BJ (cell line): Measurements from ENCODE around the gene MTMR2. TPM values are rescaled to one million over a fixed set of nuclear protein-coding genes. Genes with fewer than 3 reads are reported as not detected.
A peak's percentile ranks its signal among the peaks of the same experiment; 100 is the strongest.

Experiments used
- CTCF ChIA-PET: fragments of 350-600 bp; formaldehyde crosslinking; extraction: SDS; loops from one replicate; lab custom pipeline; 2021; ENCODE audit warnings: antibody characterized with exemption, inconsistent platforms; lab: Yijun Ruan, JAX
- POLR2A ChIA-PET: fragments of 300-600 bp; sonication (Branson Sonifier 250); formaldehyde crosslinking; extraction: SDS; loops from one replicate; lab custom pipeline; 2021; ENCODE audit warnings: antibody characterized with exemption; lab: Charles Lee
- DNase-seq: peaks from one replicate; pipeline ENCODE4 v3.0.0-alpha.2; 2011; ENCODE audit warnings: low read depth
- H3K27me3 ChIP-seq: 2 replicates; pipeline ENCODE4 v1.6.0; 2011; ENCODE audit warnings: low read length; ENCODE audit not compliant: control insufficient read depth, insufficient read depth
- H3K36me3 ChIP-seq: 2 replicates; pipeline ENCODE4 v1.5.1; 2011; ENCODE audit warnings: low read length; ENCODE audit not compliant: control insufficient read depth, insufficient read depth
- H3K4me3 ChIP-seq: 2 replicates; pipeline ENCODE4 v1.5.1; 2011; ENCODE audit warnings: low read depth, mild to moderate bottlenecking, control low read depth, low read length
- CTCF ChIP-seq: IDR thresholded peaks from 2 replicates; pipeline ENCODE4 v1.5.1; 2011; ENCODE audit warnings: low read depth, mild to moderate bottlenecking, control low read depth, inconsistent platforms, low read length, moderate library complexity; ENCODE audit not compliant: insufficient read depth
- polyA plus RNA-seq: library from polyadenylated mRNA; depleted of rRNA; stranded (reverse); fragments of >200 nt; gene quantifications from 2 replicates; pipeline ENCODE4 v1.2.3, GENCODE V29; 2011

The MTMR2 gene
- polyA plus RNA-seq, 1 experiment: 19.3 TPM

DNA sequence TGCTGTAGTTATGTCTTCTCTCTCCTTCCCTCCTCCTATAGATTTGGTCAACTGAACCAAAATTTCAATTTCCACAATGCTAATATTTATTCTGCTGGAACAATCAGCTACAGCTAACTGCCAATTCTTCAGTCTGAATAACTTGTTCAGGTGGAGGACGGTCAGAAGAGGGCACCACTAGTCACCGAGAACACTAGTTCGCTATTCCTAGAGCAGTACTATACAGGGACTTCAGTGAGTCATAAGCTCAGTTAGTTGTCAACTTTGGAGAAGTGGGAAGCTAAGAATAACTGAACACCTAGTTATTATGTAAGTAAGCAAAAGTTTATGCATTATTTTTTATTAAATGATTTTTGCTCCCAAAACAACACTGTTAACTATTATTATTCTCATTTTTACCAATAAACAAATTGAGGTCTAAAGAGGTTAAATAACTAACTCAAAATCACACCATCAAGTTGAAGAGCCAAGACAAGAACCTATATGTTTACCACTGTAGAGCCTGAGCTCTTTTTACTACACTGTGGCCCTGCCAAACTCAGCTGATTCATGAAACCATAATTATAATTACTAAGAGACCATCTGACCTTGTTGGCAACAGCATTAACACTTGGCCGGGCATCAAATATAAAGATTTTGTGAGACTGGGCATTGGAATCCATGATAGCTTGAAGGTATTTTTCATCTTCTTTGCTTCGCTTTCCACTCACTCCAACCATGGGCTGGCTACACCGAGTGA lies 74.7 kb downstream of the MTMR2 start:
- Histone ChIP-seq H3K27me3 (no peaks in the 10 kb centered on the region), H3K36me3 (peaks cover 1% of the 10 kb centered on the region), H3K4me3 (no peak overlapping the region)
- TF ChIP-seq CTCF: peak; percentile 57
- ChIA-PET CTCF (interaction anchor here (0.5 to 2.3 kb wide), 20 partner anchors 10 to 545 kb away, joined by 3 to 17 read pairs (median 3); partner anchors contain the start of genes CCDC82, JRKL and MAML2), POLR2A (no interaction called here)
- peak; percentile 27 for DNase-seq

- no peak for TF ChIP-seq CTCF
- no peak overlapping the region for H3K4me3 ChIP-seq
- H3K27me3 ChIP-seq: no peaks in the 10 kb centered on the region
- DNase-seq: no peak
- H3K36me3 ChIP-seq: peaks cover 1% of the 10 kb centered on the region
- ChIA-PET POLR2A (no interaction called here), CTCF (interaction anchor here (1.4 kb wide), 1 partner anchor 499 kb away, joined by 3 read pairs; no protein-coding TSS in a partner anchor)
Observed at GRCh38 chr11:95845167-95845566, 78.7 kb downstream of the MTMR2 start.

GRCh38 chr11:95835768-95836488 lies 88.0 kb downstream of the MTMR2 start:
- ChIA-PET CTCF (interaction anchor here (0.6 to 3.0 kb wide), 24 partner anchors 9 to 591 kb away, joined by 3 to 17 read pairs (median 3); partner anchors contain the start of genes CCDC82, CEP57, FAM76B and JRKL), POLR2A (no interaction called here)
- Histone ChIP-seq H3K36me3 (no peaks in the 10 kb centered on the region), H3K27me3 (no peaks in the 10 kb centered on the region), H3K4me3 (no peak overlapping the region)
- peak; percentile 54 for DNase-seq
- TF ChIP-seq CTCF: peak; percentile 86

DNA sequence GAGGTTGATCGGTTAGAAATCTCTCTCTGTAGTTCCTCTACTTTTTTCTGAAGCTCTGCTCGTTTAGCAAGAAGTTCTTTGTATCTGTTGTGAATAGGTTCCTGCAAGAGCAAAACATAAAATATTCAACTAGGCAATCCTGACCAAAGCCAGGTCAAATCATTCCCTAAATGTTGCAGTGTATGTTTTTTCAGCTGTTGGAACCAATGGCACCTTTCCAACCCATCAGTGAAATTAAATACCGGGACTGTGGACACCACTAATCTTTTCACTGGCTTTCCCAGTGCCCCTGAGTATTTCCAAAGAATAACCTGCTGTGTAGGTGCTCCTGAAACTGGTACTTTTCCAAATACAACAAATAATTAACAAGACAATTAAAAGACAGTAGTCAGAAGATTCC lies 88.6 kb downstream of the MTMR2 start:
- POLR2A ChIA-PET: no interaction called here

More for the DNA sequence above, 88.6 kb downstream of the MTMR2 start:
- no peaks in the 10 kb centered on the region for H3K36me3 ChIP-seq
- DNase-seq: no peak
- CTCF ChIA-PET: interaction anchor here (0.6 to 3.0 kb wide), 22 partner anchors 8 to 591 kb away, joined by 3 to 17 read pairs (median 3); partner anchors contain the start of genes CCDC82, CEP57, FAM76B and JRKL
- TF ChIP-seq CTCF: no peak
- H3K27me3 ChIP-seq: no peaks in the 10 kb centered on the region
- H3K4me3 ChIP-seq: no peak overlapping the region
